ENCODE data around the gene C6orf163. TPM values are rescaled to one million over a fixed set of nuclear protein-coding genes. Genes with fewer than 3 reads are reported as not detected.

The C6orf163 gene
- total and polyA plus RNA-seq, 2 of the 13 experiments (the other 11 are each of a cell fraction or from before 2014, with no cell fraction given), result 0.62 to 1.8 TPM

DNA sequence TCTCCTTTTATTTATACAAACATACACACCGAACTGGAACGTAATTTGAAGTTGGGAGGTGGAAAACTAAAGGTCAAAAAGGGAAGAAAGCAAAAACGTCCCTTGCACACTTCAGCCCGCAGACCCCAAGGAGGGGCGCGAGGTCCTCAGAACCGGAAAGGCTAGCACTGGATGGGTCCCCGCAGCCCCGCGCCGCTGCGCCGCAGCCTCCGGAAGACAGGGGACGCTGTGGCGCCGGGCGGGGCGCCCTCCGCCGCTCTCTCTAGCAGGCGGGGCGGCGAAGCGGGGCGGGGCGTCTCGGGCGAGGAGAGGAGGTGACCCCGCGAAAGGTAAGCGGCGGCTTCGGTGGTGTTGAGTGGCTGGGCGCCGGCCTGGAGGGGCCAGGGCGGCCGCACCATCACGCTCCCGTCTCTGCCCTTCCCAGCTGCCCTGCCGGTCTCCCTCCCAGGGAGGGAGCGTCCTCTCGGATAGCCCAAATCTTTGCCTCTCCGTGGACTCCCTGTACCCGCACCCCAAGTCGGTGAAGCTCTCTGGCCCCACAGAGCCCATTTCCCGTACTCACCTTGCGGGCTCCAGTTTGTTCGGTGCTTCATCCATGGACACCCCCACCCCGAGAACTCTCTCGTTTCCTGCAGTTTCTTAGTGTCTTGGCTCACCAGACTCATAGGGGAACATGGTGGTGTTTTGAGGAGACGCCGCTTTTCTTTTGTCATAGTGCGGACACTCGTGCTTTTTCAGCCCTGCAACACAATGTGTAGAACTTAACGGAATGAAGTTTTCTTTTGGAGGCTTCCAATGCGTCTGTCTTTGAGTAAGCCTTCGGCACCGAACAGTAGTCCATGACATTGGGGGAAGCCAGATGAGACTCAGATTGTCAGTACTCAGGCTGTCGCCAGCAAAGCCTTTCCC is 22.1 kb upstream of the C6orf163 start, which contains the start of gene SMIM8 (continued):
- TF ChIP-seq, protein P1, sequence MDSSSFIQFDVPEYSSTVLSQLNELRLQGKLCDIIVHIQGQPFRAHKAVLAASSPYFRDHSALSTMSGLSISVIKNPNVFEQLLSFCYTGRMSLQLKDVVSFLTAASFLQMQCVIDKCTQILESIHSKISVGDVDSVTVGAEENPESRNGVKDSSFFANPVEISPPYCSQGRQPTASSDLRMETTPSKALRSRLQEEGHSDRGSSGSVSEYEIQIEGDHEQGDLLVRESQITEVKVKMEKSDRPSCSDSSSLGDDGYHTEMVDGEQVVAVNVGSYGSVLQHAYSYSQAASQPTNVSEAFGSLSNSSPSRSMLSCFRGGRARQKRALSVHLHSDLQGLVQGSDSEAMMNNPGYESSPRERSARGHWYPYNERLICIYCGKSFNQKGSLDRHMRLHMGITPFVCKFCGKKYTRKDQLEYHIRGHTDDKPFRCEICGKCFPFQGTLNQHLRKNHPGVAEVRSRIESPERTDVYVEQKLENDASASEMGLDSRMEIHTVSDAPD (CRISPR knock-in tag; IDR thresholded peaks at IDR 0.05), result 0 out of 2 replicates have a peak, but pooled peaks have one; percentile 9
- TF ChIP-seq, protein P2, sequence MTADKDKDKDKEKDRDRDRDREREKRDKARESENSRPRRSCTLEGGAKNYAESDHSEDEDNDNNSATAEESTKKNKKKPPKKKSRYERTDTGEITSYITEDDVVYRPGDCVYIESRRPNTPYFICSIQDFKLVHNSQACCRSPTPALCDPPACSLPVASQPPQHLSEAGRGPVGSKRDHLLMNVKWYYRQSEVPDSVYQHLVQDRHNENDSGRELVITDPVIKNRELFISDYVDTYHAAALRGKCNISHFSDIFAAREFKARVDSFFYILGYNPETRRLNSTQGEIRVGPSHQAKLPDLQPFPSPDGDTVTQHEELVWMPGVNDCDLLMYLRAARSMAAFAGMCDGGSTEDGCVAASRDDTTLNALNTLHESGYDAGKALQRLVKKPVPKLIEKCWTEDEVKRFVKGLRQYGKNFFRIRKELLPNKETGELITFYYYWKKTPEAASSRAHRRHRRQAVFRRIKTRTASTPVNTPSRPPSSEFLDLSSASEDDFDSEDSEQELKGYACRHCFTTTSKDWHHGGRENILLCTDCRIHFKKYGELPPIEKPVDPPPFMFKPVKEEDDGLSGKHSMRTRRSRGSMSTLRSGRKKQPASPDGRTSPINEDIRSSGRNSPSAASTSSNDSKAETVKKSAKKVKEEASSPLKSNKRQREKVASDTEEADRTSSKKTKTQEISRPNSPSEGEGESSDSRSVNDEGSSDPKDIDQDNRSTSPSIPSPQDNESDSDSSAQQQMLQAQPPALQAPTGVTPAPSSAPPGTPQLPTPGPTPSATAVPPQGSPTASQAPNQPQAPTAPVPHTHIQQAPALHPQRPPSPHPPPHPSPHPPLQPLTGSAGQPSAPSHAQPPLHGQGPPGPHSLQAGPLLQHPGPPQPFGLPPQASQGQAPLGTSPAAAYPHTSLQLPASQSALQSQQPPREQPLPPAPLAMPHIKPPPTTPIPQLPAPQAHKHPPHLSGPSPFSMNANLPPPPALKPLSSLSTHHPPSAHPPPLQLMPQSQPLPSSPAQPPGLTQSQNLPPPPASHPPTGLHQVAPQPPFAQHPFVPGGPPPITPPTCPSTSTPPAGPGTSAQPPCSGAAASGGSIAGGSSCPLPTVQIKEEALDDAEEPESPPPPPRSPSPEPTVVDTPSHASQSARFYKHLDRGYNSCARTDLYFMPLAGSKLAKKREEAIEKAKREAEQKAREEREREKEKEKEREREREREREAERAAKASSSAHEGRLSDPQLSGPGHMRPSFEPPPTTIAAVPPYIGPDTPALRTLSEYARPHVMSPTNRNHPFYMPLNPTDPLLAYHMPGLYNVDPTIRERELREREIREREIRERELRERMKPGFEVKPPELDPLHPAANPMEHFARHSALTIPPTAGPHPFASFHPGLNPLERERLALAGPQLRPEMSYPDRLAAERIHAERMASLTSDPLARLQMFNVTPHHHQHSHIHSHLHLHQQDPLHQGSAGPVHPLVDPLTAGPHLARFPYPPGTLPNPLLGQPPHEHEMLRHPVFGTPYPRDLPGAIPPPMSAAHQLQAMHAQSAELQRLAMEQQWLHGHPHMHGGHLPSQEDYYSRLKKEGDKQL (CRISPR knock-in tag; IDR thresholded peaks at IDR 0.05; ENCODE audit: low read depth), result no peak
- TF ChIP-seq, protein P3, sequence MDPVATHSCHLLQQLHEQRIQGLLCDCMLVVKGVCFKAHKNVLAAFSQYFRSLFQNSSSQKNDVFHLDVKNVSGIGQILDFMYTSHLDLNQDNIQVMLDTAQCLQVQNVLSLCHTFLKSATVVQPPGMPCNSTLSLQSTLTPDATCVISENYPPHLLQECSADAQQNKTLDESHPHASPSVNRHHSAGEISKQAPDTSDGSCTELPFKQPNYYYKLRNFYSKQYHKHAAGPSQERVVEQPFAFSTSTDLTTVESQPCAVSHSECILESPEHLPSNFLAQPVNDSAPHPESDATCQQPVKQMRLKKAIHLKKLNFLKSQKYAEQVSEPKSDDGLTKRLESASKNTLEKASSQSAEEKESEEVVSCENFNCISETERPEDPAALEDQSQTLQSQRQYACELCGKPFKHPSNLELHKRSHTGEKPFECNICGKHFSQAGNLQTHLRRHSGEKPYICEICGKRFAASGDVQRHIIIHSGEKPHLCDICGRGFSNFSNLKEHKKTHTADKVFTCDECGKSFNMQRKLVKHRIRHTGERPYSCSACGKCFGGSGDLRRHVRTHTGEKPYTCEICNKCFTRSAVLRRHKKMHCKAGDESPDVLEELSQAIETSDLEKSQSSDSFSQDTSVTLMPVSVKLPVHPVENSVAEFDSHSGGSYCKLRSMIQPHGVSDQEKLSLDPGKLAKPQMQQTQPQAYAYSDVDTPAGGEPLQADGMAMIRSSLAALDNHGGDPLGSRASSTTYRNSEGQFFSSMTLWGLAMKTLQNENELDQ (CRISPR knock-in tag; IDR thresholded peaks at IDR 0.05; ENCODE audit: borderline replicate concordance), result no peak
- TF ChIP-seq ZFYVE20 (CRISPR knock-in tag; IDR thresholded peaks at IDR 0.05; ENCODE audit: borderline replicate concordance, low read depth), result no peak
- peak; percentile 75 for TF ChIP-seq ZNF883 (CRISPR knock-in tag; IDR thresholded peaks at IDR 0.05; ENCODE audit: not compliant biosample characterization)
- TF ChIP-seq ZMYM3 (CRISPR knock-in tag; IDR thresholded peaks at IDR 0.05), result no peak
- TF ChIP-seq, protein P4, sequence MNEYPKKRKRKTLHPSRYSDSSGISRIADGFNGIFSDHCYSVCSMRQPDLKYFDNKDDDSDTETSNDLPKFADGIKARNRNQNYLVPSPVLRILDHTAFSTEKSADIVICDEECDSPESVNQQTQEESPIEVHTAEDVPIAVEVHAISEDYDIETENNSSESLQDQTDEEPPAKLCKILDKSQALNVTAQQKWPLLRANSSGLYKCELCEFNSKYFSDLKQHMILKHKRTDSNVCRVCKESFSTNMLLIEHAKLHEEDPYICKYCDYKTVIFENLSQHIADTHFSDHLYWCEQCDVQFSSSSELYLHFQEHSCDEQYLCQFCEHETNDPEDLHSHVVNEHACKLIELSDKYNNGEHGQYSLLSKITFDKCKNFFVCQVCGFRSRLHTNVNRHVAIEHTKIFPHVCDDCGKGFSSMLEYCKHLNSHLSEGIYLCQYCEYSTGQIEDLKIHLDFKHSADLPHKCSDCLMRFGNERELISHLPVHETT (CRISPR knock-in tag; conservative IDR thresholded peaks at IDR 0.05), result peak; percentile 84
- TF ChIP-seq NFE2 (CRISPR knock-in tag; IDR thresholded peaks at IDR 0.05), result no peak
- TF ChIP-seq ZNF235 (CRISPR knock-in tag; IDR thresholded peaks at IDR 0.05; ENCODE audit: borderline replicate concordance), result peak; percentile 80; the same call in 1 of the 2 replicates
- TF ChIP-seq ZNF747 (CRISPR knock-in tag; IDR thresholded peaks at IDR 0.05; ENCODE audit: borderline replicate concordance), result peak; percentile 95
- TF ChIP-seq EP300 (IDR thresholded peaks at IDR 0.05; ENCODE audit: low read depth in 2 of 2, low read length in 2 of 2), result 0 out of 4 replicates have a peak, but pooled peaks of 1 of the 2 experiments have one; percentile 17
- TF ChIP-seq EP300 (CRISPR knock-in tag; IDR thresholded peaks at IDR 0.05; ENCODE audit: borderline replicate concordance), result no peak
- TF ChIP-seq TAF15 (IDR thresholded peaks at IDR 0.05; ENCODE audit: low read depth, low read length, poor library complexity, severe bottlenecking), result peak; percentile 59
- TF ChIP-seq TCF12 (IDR thresholded peaks at IDR 0.05), result no peak
- 0 out of 2 replicates have a peak, but pooled peaks have one; percentile 22 for TF ChIP-seq TCF12 (CRISPR knock-in tag; IDR thresholded peaks at IDR 0.05)
- no peak for TF ChIP-seq CREB1 (IDR thresholded peaks at IDR 0.05)
- TF ChIP-seq CREB1 (CRISPR knock-in tag; IDR thresholded peaks at IDR 0.05), result no peak
- no peak for TF ChIP-seq ZNF468 (CRISPR knock-in tag; IDR thresholded peaks at IDR 0.05)
